Measurements from ENCODE around the gene SIGLECL1.
"Not testable (repeated sequence)": the region's sequence is repeated elsewhere in the genome, so short reads cannot be mapped to it uniquely, and the experiment has no call there.

The SIGLECL1 gene

DNA sequence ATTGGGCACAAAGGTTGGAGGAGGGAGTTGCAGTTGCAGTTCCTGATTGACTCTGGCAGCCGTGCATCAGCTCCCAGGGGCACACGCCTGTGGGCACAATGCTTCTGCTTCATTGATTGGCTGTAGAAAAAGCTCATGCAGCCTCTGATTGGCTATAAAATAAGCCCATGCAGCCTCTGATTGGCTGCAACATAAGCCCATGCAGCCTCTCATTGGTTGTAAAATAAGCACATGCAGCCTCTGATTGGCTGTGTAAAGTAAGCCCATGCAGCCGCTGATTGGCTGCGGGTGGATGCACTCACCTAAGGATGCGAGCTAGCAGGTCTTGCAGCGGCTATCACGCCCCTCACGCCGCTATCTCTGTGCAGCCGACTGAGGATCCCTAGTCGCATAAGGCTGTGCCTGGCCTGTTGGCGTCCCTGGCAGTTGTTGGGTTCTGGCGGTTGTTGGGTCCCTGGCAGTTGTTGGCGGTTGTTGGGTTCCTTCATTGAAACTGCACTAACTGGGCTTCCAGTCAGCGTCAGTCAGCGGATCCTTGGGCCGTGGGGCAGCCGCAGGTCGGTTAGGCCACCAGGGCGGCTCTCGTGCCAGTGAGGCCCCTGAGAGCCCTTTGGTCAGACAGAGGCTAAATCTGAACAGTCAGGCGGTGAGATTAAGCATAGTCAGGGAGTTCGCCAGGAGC lies at the start of gene SIGLECL1:
SIGLECL1 (plus strand) TSS at position 295 of the 682 bp plus-strand sequence. CDS start 12,993 bp downstream, outside the sequence.
- no peak for DNase-seq (ENCODE audit: low read depth)
- in situ Hi-C loops (cut with HindIII; ENCODE audit: low sequenced_read_pairs), result no loop called here
- no peak for TF ChIP-seq CTCF (IDR thresholded peaks at IDR 0.05; ENCODE audit: low read depth, low read length, missing control alignments)
- no peak within 1 kb of the TSS for H3K4me3 ChIP-seq (ENCODE audit: low read depth, low read length)

- no peak for TF ChIP-seq CTCF (IDR thresholded peaks at IDR 0.05; ENCODE audit: low read depth, low read length, missing control alignments)
- no peak overlapping the region for H3K4me3 ChIP-seq (ENCODE audit: low read depth, low read length)
- no peak for DNase-seq (ENCODE audit: low read depth)
- in situ Hi-C loops (cut with HindIII; ENCODE audit: low sequenced_read_pairs), result no loop called here
Observed at GRCh38 chr19:51201712-51202111, 49.2 kb upstream of the SIGLECL1 start.

- in situ Hi-C loops (cut with HindIII; ENCODE audit: low sequenced_read_pairs), result no loop called here
- no peak overlapping the region for H3K4me3 ChIP-seq (ENCODE audit: low read depth, low read length)
- no peak for TF ChIP-seq CTCF (IDR thresholded peaks at IDR 0.05; ENCODE audit: low read depth, low read length, missing control alignments)
- DNase-seq (ENCODE audit: low read depth), result no peak
Observed at GRCh38 chr19:51203916-51204315, 47.0 kb upstream of the SIGLECL1 start.

DNA sequence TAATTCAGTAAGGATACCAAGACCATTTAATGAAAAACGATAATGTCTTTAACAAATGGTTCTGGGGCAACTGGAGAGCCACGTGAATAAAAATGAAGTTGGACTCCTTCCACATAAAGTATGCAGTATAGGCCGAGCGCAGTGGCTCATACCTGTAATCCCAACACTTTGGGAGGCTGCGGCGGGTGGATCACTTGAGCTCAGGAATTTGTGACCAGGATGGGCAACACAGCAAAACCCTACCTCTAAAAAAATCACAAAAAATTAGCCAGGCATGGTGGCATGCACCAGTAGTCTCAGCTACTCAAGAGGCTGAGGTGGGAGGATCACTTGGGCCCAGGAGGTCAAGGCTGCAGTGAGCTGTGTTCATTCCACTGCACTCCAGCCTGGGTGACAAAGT lies 46.6 kb upstream of the SIGLECL1 start:
- no peak overlapping the region for H3K4me3 ChIP-seq (ENCODE audit: low read depth, low read length)
- no peak for DNase-seq (ENCODE audit: low read depth)
- no peak for TF ChIP-seq CTCF (IDR thresholded peaks at IDR 0.05; ENCODE audit: low read depth, low read length, missing control alignments)
- in situ Hi-C loops (cut with HindIII; ENCODE audit: low sequenced_read_pairs), result no loop called here

GRCh38 chr19:51207747-51208146 lies 43.1 kb upstream of the SIGLECL1 start:
- H3K4me3 ChIP-seq (ENCODE audit: low read depth, low read length), result no peak overlapping the region
- DNase-seq (ENCODE audit: low read depth), result no peak
- in situ Hi-C loops (cut with HindIII; ENCODE audit: low sequenced_read_pairs), result no loop called here
- no peak for TF ChIP-seq CTCF (IDR thresholded peaks at IDR 0.05; ENCODE audit: low read depth, low read length, missing control alignments)

- no peak overlapping the region for H3K4me3 ChIP-seq (ENCODE audit: low read depth, low read length)
- no peak for DNase-seq (ENCODE audit: low read depth)
- TF ChIP-seq CTCF (IDR thresholded peaks at IDR 0.05; ENCODE audit: low read depth, low read length, missing control alignments), result no peak
- in situ Hi-C loops (cut with HindIII; ENCODE audit: low sequenced_read_pairs), result no loop called here
Observed at GRCh38 chr19:51210191-51210784, 40.6 kb upstream of the SIGLECL1 start.

DNA sequence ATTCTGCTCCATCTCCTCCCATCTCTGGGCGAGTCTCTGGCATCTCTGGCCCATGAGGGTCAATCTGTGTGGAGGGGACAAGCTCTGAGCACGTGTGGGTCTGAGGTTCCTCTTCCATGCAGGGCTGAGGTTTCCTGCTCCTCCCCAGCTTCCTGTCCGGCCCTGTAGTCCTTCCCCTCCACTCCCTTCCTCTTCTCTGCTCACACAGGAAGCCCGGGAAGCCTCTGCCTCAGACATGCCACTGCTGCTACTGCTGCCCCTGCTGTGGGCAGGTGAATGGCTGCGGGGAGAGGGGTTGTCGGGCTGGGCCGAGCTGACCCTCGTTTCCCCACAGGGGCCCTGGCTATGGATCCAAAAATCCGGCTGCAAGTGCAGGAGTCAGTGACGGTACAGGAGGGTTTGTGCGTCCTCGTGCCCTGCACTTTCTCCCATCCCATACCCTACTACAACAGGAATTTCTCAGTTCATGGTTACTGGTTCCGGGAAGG lies 40.0 kb upstream of the SIGLECL1 start:
- in situ Hi-C loops (cut with HindIII; ENCODE audit: low sequenced_read_pairs); H3K4me3 ChIP-seq (ENCODE audit: low read depth, low read length); DNase-seq (ENCODE audit: low read depth): not testable (repeated sequence)

Measured in astrocyte of the cerebellum (primary cell).